NCI-H146 (cell line): ENCODE data around the gene UHRF1.

ENCODE experiments used
- DNase-seq: peaks from one replicate; lab custom pipeline; 2025; lab: John Stamatoyannopoulos, UW

Gene UHRF1

GRCh38 chr19:4990306-4990705, 81.0 kb downstream of the UHRF1 start:
- DNase-seq, result no peak

- no peak for DNase-seq
Observed at GRCh38 chr19:4991538-4991937, 82.2 kb downstream of the UHRF1 start.

DNA sequence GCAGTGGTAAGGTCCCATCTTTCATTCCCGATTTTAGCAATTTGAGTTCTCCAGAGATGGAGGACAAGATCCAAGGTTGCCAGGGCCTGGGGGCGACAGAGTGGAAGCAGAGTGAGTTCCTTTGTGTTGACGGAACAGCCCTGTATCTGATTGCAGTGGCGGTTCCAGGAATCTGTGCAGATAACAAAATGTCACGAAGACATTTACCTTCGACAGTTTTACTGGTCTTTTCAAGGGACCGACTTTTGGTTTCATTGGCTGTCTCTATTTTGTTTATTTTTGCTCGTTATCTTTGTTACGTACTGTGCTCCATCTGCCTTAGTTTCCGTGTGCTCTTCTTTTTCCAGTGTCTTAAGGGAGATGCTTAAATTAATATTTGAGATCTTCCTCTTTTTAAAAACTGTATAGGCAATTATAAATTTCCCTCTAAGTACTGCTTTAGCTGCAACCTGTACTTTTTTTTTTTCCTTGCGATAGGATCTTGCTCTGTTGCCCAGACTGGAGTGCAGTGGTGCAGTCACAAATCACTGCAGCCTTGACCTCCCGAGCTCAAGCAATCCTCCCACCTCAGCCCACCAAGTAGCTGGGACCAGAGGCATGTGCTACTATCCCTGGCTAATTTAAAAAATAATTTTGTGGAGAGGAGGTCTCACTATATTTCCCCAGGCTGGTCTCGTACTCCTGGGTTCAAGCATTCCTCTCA, 82.8 kb downstream of the UHRF1 start:
- no peak for DNase-seq

DNA sequence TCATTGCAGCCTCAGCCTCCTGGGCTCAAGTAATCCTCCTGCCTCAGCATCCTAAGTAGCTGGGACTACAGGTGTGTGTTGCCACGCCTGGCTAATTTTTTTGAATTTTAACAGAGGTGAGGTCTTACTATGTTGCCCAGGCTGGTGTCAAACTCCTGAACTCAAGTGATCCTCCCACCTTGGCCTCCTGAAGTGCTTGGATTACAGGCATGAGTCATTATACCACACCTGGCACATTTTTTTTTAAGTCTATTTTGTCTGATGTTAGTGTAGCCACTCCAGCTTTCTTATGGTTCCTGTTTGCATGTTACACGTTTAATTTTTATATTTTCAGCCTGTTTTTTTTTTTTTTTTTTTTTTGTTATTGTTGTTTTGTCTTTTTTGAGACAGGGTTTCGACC, 84.4 kb downstream of the UHRF1 start:
- DNase-seq, result no peak

DNA sequence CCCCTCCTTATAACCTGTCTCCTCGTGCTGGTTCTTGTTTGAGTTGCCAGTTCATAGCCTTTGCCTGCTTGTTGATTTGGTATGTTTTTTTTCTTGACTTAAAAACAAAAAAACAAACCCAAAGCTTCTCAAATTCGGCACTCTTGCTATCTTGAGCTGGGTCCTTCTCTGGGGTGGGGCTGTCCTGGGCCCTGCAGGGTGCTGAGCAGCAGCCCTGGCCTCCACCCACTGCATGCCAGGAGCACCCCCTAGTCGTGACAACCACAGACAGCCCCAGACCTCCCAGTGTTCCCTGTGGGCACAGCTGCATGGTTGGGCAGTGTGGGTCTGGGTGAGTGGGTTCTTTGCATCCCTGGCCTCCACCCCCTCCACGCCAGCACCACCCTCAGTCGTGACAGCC, 87.4 kb downstream of the UHRF1 start:
- no peak for DNase-seq

DNA sequence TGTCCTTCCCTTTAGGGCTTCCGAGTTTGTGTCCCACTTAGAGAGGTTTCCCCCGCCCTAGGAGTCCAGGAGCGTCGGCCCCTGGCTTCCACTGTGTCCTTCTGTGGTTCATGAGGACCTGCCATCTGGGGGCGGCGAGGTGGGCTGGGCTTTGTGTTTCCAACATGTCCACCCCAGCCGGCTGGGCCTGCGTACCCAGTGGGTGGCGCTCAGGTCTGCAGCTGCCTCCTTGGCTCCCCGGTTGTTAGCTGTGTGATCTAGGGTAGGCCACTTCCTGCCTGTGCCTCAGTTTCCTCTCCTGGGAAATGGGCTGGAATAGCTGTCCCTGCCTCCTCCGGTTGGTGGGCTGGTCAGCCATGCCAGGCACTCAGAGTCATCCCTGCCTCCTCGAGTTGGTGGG, 88.0 kb downstream of the UHRF1 start:
- DNase-seq, result no peak

DNA sequence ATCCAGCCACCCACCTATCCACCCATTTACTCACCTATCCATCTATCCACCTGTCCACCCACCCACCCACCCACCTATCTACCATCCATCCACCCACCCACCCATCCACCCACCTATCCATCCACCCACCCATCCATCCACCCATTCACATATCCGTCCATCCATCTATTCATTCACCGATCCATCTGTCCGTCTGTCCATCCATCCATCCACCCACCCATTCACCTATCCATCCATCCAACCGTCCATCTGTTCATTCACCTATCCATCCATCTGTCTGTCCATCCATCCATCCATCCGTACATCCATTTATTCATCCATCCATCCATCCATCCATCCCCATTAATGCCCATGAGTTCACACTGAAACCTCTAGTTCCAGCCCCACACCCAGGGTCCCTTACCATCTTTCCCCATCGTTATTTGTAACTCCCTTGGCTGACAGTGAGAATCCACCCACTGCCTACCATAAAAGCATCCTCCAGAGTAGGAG, 90.9 kb downstream of the UHRF1 start:
- DNase-seq, result no peak

DNA sequence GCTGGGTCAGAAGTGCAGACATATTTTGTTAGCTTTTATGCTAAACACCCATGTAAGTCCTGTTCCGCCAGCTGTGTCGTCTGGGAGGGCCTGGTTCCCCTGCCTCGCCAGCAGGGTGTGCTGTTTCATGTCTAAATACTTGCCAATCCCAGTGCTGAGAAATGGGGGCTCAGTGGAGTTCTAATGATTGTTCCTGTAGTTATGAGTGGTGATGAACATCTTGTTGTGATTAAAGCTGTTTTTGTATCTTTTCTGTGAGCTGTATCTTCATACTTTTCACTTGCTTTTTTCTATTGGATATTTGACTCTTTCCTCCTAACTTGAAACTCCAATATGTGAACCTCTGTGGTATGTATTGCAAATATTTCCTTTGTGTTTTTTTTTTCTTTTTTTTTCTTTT, 92.3 kb downstream of the UHRF1 start:
- DNase-seq, result peak; percentile 16

DNA sequence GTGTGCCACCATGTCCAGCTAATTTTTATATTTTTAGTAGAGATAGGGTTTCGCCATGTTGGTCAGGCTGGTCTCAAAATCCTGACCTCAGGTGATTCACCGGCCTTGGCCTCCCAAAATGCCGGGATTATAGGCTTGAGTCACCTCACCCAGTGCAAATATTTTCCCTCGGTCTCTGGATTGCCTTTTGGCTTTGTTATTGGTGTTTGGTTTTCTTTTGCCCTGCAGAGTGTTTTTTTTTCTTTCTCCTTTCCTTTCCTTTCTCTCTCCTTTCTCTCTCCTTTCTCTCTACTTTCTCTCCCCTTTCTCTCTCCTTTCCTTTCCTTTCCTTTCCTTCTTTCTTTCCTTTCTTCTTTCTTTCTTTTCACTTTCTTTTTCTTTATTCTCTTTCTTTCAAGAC, 92.8 kb downstream of the UHRF1 start:
- DNase-seq, result no peak

GRCh38 chr19:5003781-5004180, 94.5 kb downstream of the UHRF1 start:
- no peak for DNase-seq

GRCh38 chr19:5005096-5005495, 95.8 kb downstream of the UHRF1 start:
- no peak for DNase-seq

DNA sequence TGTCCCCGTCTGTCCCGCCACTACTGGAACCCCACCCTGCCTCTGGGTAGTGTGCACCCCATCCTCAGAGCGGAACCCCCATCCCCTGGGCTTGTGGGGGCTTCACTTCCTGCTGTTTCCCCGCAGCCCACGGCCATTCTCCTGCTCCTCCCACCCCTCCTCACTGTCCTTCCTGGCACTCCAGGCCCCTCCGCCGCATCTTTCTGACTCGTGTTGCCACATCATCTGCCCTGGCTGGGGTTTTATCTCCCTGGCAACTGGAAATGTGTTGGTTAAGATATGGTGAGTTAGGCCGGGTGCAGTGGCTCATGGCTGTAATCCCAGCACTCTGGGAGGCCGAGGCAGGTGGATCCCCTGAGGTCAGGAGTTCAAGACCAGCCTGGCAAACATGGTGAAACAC, 96.9 kb downstream of the UHRF1 start:
- no peak for DNase-seq

GRCh38 chr19:5006821-5007220, 97.5 kb downstream of the UHRF1 start:
- DNase-seq, result no peak
